Thoracic aorta endothelial cell (primary cell): ENCODE data around the gene AMD1. TPM values are rescaled to one million over a fixed set of nuclear protein-coding genes. Genes with fewer than 3 reads are reported as not detected.

Experiments
- small RNA-seq: library from RNA; depleted of rRNA; stranded (forward); fragments of <200 nt; gene quantifications from one replicate; pipeline ENCODE3, GENCODE V24; 2012
- total RNA-seq: library from RNA; depleted of rRNA; stranded (reverse); fragments of >200 nt; gene quantifications from 2 replicates; pipeline ENCODE4 v1.2.3, GENCODE V29; 2012

AMD1 gene
- total RNA-seq, result 124 and 134 TPM in 2 replicates

GRCh38 chr6:110873981-110874879 is at the start of gene AMD1:
AMD1 (plus strand) TSS chr6:110874785; CDS start chr6:110875106, 321 bp downstream.

Small RNA genes within 50 kb of the gene (small RNA-seq; reads per million reads assigned to genes)
- gene RNU6-1115P (not detected), gene SNORA40C (not detected)

Other genes starting within 250 kb of the AMD1 start
- 8.4 and 13.3 TPM in 2 replicates for gene CDK19, start 59.3 kb upstream of the AMD1 start, total RNA-seq
- gene GTF3C6, start 83.9 kb downstream of the AMD1 start, total RNA-seq, result 60.1 and 65.0 TPM in 2 replicates
- 37.2 and 38.1 TPM in 2 replicates for gene RPF2, start 107.3 kb downstream of the AMD1 start, total RNA-seq
- gene SLC16A10, start 212.7 kb downstream of the AMD1 start, total RNA-seq, result under 0.01 TPM in 1 of 2 replicates, not detected in the other